ENCODE measurements around the gene SGMS2. TPM values are rescaled to one million over a fixed set of nuclear protein-coding genes. Genes with fewer than 3 reads are reported as not detected.

The SGMS2 gene
- total and polyA plus RNA-seq, 2 of the 13 experiments (the other 11 are each of a cell fraction or from before 2014, with no cell fraction given) = 1.2 to 1.7 TPM

GRCh38 chr4:107832275-107832807 lies 7.6 kb downstream of the SGMS2 start (continued):
- no peak for TF ChIP-seq ARID4A (CRISPR knock-in tag; IDR thresholded peaks at IDR 0.05; ENCODE audit: borderline replicate concordance)

- intact Hi-C loops (cut with micrococcal nuclease; ENCODE audit: unreplicated experiment) (no loop called here), in situ Hi-C loops (cut with HindIII; ENCODE audit: extremely low pct_ligation_motif_present, low pct_unique_long_range_greater_than_20kb) (no loop called here)
- no peak overlapping the region for H3K4me2 ChIP-seq (ENCODE audit: low read depth, low read length)
- no peaks in the 10 kb centered on the region for H3K27me3 ChIP-seq (ENCODE audit: control insufficient read depth in 1 of 2, insufficient read depth in 2 of 2, low read length in 2 of 2)
- TF ChIP-seq ATF7 (IDR thresholded peaks at IDR 0.05) = peak; percentile 66
- TF ChIP-seq ATF7 (CRISPR knock-in tag; IDR thresholded peaks at IDR 0.05) = no peak
- TF ChIP-seq ATAD3A (CRISPR knock-in tag; IDR thresholded peaks at IDR 0.05) = no peak
- no peaks in the 10 kb centered on the region for H3K4me1 ChIP-seq (ENCODE audit: insufficient read depth, low read length)
- H3K36me3 ChIP-seq (replicated peaks in 1 of 2; ENCODE audit: control insufficient read depth in 1 of 2, insufficient read depth in 2 of 2, low read length in 2 of 2) = no peaks in the 10 kb centered on the region
- ChIA-PET POLR2A (no interaction called here), CTCF (ENCODE audit: low intra/inter-chr PET ratio, low total read pairs) (no interaction called here)
- DNase-seq (ENCODE audit: low spot score) (no peak), ATAC-seq (no peak), FAIRE-seq (no peak)
- WGBS (ENCODE audit: low lambda C conversion rate) = 96% methylated on average over 1 of the region's 1 CpG
- no peak overlapping the region for H3K9ac ChIP-seq (ENCODE audit: insufficient read depth, low read depth, low read length)
- H3K4me3 ChIP-seq (replicated peaks in 1 of 3; ENCODE audit: insufficient read depth in 1 of 3, low read depth in 2 of 3, low read length in 3 of 3) = no peak overlapping the region
- H3K9me3 ChIP-seq (ENCODE audit: low read length) = no peaks in the 10 kb centered on the region
- no peaks in the 10 kb centered on the region for H3K79me2 ChIP-seq (ENCODE audit: insufficient read depth, low read length)
- H3K27ac ChIP-seq (ENCODE audit: extremely low read length, insufficient read depth, low read length) = no peak overlapping the region
- no peak overlapping the region for H2AFZ ChIP-seq (ENCODE audit: low read length)
- no TSS peak for BruUV-seq (replicated peaks)
- H4K20me1 ChIP-seq (ENCODE audit: insufficient read depth, low read length) = no peaks in the 10 kb centered on the region
These were observed 9.6 kb downstream of the SGMS2 start for GRCh38 chr4:107834241-107834794.
